Neural cell (in vitro differentiated cells): ENCODE measurements around the gene GMIP. TPM values are rescaled to one million over a fixed set of nuclear protein-coding genes. Genes with fewer than 3 reads are reported as not detected.
A peak's percentile ranks its signal among the peaks of the same experiment; 100 is the strongest.

Source experiments
- H2AFZ ChIP-seq: fragments of 200-600, 300-800 bp; sonication (generic), shearing (Covaris generic); 2 replicates; pipeline ENCODE4 v1.6.0; 2014; ENCODE audit warnings: low read depth, mild to moderate bottlenecking, antibody characterized with exemption, low read length, moderate library complexity
- H3F3A ChIP-seq: fragments of 200-600 bp; shearing (Covaris generic); 2 replicates; pipeline ENCODE4 v1.6.1; 2016; ENCODE audit warnings: mild to moderate bottlenecking, moderate library complexity, mixed read lengths, antibody characterized with exemption, low read length; ENCODE audit not compliant: insufficient read depth, poor library complexity, severe bottlenecking
- H3K27ac ChIP-seq: fragments of 200-600, 300-800 bp; sonication (generic), shearing (Covaris generic); 2 replicates; pipeline ENCODE4 v1.5.1; 2014; ENCODE audit warnings: mild to moderate bottlenecking, low read length, moderate library complexity
- H3K27me3 ChIP-seq: fragments of 300-800, 200-600 bp; sonication (generic), shearing (Covaris generic); 2 replicates; pipeline ENCODE4 v1.6.0; 2014; ENCODE audit warnings: mild to moderate bottlenecking, low read depth, low read length, moderate library complexity; ENCODE audit not compliant: insufficient read depth
- H3K36me3 ChIP-seq: fragments of 300-800, 200-600 bp; sonication (generic), shearing (Covaris generic); 2 replicates; pipeline ENCODE4 v1.5.1; 2014; ENCODE audit warnings: mild to moderate bottlenecking, antibody characterized with exemption, low read length, moderate library complexity; ENCODE audit not compliant: insufficient read depth
- H3K4me2 ChIP-seq: fragments of 300-800, 200-600 bp; sonication (generic), shearing (Covaris generic); 2 replicates; pipeline ENCODE4 v1.6.0; 2014; ENCODE audit warnings: mild to moderate bottlenecking, low read length
- H3K4me3 ChIP-seq: fragments of 300-800, 200-600 bp; sonication (generic), shearing (Covaris generic); 2 replicates; pipeline ENCODE4 v1.5.1; 2014; ENCODE audit warnings: mild to moderate bottlenecking, low read length, moderate library complexity
- H3K79me2 ChIP-seq: fragments of 200-600 bp; shearing (Covaris generic); replicated peaks from 2 replicates; pipeline ENCODE4 v1.6.0; 2014; ENCODE audit warnings: mild to moderate bottlenecking, low read length, moderate library complexity; ENCODE audit not compliant: insufficient read depth
- H3K9ac ChIP-seq: fragments of 300-800, 200-600 bp; sonication (generic), shearing (Covaris generic); 2 replicates; pipeline ENCODE4 v1.6.1; 2016; ENCODE audit warnings: mild to moderate bottlenecking, low read length, mixed read lengths
- H3K9me2 ChIP-seq: fragments of 200-600 bp; shearing (Covaris generic); 2 replicates; pipeline ENCODE4 v1.6.1; 2016; ENCODE audit warnings: mild to moderate bottlenecking, low read length, mixed read lengths; ENCODE audit not compliant: insufficient read depth
- H3K9me3 ChIP-seq: fragments of 200-600, 300-800 bp; sonication (generic), shearing (Covaris generic); 2 replicates; pipeline ENCODE4 v1.6.1; 2016; ENCODE audit warnings: mild to moderate bottlenecking, mixed run types, low read length, moderate library complexity, mixed read lengths
- H4K20me1 ChIP-seq: fragments of 200-600 bp; shearing (Covaris generic); 2 replicates; pipeline ENCODE4 v1.6.1; 2016; ENCODE audit warnings: mild to moderate bottlenecking, mixed run types; ENCODE audit not compliant: insufficient read depth
- EP300 ChIP-seq: fragments of 450-650 bp; conservative IDR thresholded peaks from 2 replicates; pipeline ENCODE4 v1.6.1; 2014; ENCODE audit warnings: antibody characterized with exemption, mild to moderate bottlenecking, moderate library complexity; ENCODE audit not compliant: poor library complexity, severe bottlenecking
- EZH2 ChIP-seq: fragments of 200-600, 300-800 bp; shearing (Covaris generic), sonication (generic); IDR thresholded peaks from 2 replicates; pipeline ENCODE4 v1.6.1; 2014; ENCODE audit warnings: antibody characterized with exemption, low read length, borderline replicate concordance, mild to moderate bottlenecking; ENCODE audit not compliant: insufficient read depth, poor library complexity, severe bottlenecking
- MXI1 ChIP-seq: fragments of 450-650 bp; conservative IDR thresholded peaks from 2 replicates; pipeline ENCODE4 v1.6.1; 2014; ENCODE audit warnings: antibody characterized with exemption, mild to moderate bottlenecking; ENCODE audit not compliant: poor library complexity, severe bottlenecking
- POLR2AphosphoS5 ChIP-seq: IDR thresholded peaks from 2 replicates; pipeline ENCODE4 v1.6.1; 2012
- RAD21 ChIP-seq: fragments of 450-650 bp; conservative IDR thresholded peaks from 2 replicates; pipeline ENCODE4 v1.6.1; 2014; ENCODE audit warnings: antibody characterized with exemption, mild to moderate bottlenecking, moderate library complexity
- SMC3 ChIP-seq: fragments of 450-650 bp; conservative IDR thresholded peaks from 2 replicates; pipeline ENCODE4 v1.6.1; 2014; ENCODE audit warnings: antibody characterized with exemption, mild to moderate bottlenecking, moderate library complexity; ENCODE audit not compliant: poor library complexity
- TAF1 ChIP-seq: IDR thresholded peaks from 2 replicates; pipeline ENCODE4 v1.6.1; 2012; ENCODE audit warnings: low read depth
- polyA plus RNA-seq: library from polyadenylated mRNA; depleted of rRNA; stranded (reverse); fragments of >200 nt; gene quantifications from 2 replicates; pipeline ENCODE4 v1.2.3, GENCODE V29; 2014
- TF ChIP-seq, protein P1 (sequence below): fragments of 450-650 bp; IDR thresholded peaks from 2 replicates; pipeline ENCODE4 v1.5.1; 2014; ENCODE audit warnings: antibody characterized with exemption, mild to moderate bottlenecking, moderate library complexity; ENCODE audit not compliant: poor library complexity, severe bottlenecking
- TF ChIP-seq, protein P2 (sequence below): IDR thresholded peaks from 2 replicates; pipeline ENCODE4 v1.6.1; 2012; ENCODE audit warnings: borderline replicate concordance

The GMIP gene
- polyA plus RNA-seq, 1 donor from 2014 or later: 18.4 TPM

DNA sequence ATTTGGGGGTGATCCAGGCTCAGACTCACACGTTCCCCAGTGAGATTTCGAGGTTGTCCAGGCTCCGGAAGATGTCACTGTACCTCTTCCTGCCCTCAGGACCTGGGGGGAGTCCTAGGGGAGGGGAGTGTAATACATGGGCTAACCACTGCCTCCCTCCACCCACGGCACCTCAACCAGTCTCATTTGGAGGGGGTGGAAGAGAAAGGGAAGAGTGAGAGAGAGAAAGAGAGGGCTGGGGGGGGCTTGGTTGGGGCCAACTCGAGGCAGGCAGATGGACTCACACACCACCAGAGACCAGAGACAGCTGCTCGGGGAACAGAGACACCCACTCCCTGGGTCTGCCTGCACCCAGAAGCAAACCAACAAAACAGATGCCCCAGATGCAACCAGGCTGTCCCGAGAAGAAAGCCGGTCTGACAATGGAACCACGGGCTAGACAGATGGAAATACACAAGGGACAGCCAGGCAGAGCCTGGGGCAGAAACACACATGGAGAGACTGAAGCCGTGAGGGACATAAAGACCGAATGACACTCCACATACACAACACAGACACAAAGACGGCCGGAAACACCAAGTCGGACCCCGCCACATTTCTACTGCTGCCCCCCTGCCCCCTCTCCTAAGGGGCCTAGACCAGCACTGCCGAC, 825 bp downstream of the GMIP start:
- Histone ChIP-seq H3K9ac (peak overlapping the region; percentile 84), H3K4me2 (peak overlapping the region; percentile 80), H3F3A (no peaks in the 10 kb centered on the region), H2AFZ (peak overlapping the region; percentile 34), H3K79me2 (peaks cover 3% of the 10 kb centered on the region), H3K36me3 (no peaks in the 10 kb centered on the region), H3K4me3 (peak overlapping the region; percentile 92), H3K27ac (peak overlapping the region; percentile 62), H3K9me3 (no peaks in the 10 kb centered on the region), H3K27me3 (no peaks in the 10 kb centered on the region), H4K20me1 (no peaks in the 10 kb centered on the region), H3K9me2 (no peaks in the 10 kb centered on the region)
- TF ChIP-seq, protein P1, sequence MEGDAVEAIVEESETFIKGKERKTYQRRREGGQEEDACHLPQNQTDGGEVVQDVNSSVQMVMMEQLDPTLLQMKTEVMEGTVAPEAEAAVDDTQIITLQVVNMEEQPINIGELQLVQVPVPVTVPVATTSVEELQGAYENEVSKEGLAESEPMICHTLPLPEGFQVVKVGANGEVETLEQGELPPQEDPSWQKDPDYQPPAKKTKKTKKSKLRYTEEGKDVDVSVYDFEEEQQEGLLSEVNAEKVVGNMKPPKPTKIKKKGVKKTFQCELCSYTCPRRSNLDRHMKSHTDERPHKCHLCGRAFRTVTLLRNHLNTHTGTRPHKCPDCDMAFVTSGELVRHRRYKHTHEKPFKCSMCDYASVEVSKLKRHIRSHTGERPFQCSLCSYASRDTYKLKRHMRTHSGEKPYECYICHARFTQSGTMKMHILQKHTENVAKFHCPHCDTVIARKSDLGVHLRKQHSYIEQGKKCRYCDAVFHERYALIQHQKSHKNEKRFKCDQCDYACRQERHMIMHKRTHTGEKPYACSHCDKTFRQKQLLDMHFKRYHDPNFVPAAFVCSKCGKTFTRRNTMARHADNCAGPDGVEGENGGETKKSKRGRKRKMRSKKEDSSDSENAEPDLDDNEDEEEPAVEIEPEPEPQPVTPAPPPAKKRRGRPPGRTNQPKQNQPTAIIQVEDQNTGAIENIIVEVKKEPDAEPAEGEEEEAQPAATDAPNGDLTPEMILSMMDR: no peak
- peak; percentile 23 for TF ChIP-seq MXI1
- TF ChIP-seq EZH2: no peak

DNA sequence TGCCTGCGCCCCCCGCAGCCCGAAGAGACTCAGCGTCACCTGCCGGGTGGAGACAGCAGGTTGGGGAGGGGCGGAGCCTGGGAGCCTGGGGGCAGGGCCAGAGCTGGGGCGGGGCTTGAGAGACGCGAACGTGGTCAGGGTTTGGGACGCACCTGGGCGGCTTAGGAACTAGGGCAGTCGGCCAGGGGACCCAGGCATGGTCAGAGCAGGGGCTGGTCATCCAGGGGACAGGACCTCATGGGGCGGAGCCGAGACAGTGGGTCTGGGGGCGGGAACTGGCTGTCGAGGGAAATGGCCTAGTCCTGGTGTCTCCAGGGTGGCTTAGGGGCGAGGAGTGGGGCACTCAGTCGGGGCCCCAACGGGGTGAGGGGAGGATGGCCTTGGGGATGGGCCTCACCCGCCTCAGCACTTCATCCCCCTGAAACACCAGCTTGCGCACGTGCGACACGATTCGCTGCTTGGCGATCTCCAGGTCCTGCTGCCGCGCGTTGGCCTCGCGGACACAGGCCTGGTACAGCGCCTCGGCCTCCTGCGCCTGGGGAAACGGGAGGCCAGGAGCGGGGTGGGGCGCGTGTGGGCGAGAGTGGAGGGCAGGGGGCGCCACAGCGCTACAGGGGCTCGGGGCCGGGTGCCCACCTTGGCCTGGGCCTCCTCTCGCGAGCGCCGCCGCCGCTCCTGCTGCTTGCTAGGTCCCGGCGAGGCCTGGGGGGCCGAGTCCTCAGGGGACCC, 5.8 kb downstream of the GMIP start:
- no peaks in the 10 kb centered on the region for H3K36me3 ChIP-seq

More for the DNA sequence above, 5.8 kb downstream of the GMIP start:
- H3K4me2 ChIP-seq: no peak overlapping the region
- H3K79me2 ChIP-seq: peaks cover 3% of the 10 kb centered on the region
- no peaks in the 10 kb centered on the region for H3F3A ChIP-seq
- no peak overlapping the region for H2AFZ ChIP-seq
- no peaks in the 10 kb centered on the region for H4K20me1 ChIP-seq
- no peak overlapping the region for H3K9ac ChIP-seq
- H3K4me3 ChIP-seq: no peak overlapping the region
- H3K27ac ChIP-seq: no peak overlapping the region
- no peaks in the 10 kb centered on the region for H3K9me2 ChIP-seq
- H3K9me3 ChIP-seq: no peaks in the 10 kb centered on the region
- H3K27me3 ChIP-seq: no peaks in the 10 kb centered on the region
- TF ChIP-seq, protein P2, sequence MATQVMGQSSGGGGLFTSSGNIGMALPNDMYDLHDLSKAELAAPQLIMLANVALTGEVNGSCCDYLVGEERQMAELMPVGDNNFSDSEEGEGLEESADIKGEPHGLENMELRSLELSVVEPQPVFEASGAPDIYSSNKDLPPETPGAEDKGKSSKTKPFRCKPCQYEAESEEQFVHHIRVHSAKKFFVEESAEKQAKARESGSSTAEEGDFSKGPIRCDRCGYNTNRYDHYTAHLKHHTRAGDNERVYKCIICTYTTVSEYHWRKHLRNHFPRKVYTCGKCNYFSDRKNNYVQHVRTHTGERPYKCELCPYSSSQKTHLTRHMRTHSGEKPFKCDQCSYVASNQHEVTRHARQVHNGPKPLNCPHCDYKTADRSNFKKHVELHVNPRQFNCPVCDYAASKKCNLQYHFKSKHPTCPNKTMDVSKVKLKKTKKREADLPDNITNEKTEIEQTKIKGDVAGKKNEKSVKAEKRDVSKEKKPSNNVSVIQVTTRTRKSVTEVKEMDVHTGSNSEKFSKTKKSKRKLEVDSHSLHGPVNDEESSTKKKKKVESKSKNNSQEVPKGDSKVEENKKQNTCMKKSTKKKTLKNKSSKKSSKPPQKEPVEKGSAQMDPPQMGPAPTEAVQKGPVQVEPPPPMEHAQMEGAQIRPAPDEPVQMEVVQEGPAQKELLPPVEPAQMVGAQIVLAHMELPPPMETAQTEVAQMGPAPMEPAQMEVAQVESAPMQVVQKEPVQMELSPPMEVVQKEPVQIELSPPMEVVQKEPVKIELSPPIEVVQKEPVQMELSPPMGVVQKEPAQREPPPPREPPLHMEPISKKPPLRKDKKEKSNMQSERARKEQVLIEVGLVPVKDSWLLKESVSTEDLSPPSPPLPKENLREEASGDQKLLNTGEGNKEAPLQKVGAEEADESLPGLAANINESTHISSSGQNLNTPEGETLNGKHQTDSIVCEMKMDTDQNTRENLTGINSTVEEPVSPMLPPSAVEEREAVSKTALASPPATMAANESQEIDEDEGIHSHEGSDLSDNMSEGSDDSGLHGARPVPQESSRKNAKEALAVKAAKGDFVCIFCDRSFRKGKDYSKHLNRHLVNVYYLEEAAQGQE: no peak
- TF ChIP-seq MXI1: no peak
- no peak for TF ChIP-seq RAD21
- no peak for TF ChIP-seq SMC3
- no peak for TF ChIP-seq TAF1
- TF ChIP-seq EZH2: no peak
- TF ChIP-seq EP300: no peak
- TF ChIP-seq, protein P1: no peak
- TF ChIP-seq POLR2AphosphoS5: no peak
